IMR-90 (cell line): ENCODE measurements around the gene LRCH3. TPM values are rescaled to one million over a fixed set of nuclear protein-coding genes. Genes with fewer than 3 reads are reported as not detected.
A peak's percentile ranks its signal among the peaks of the same experiment; 100 is the strongest.

Source experiments
- ATAC-seq: fragments of 200-7000 bp; cut with Tn5 transposase; 2 replicates; pipeline ENCODE4 v1.9.1; 2020; ENCODE audit warnings: low read depth, mild to moderate bottlenecking, moderate library complexity
- BruUV-seq: library from RNA; stranded (reverse); fragments of 400-500 nt; replicated peaks from 2 replicates; lab custom pipeline; 2021; lab: Mats Ljungman, UMichigan
- CTCF ChIA-PET: fragments of 300-600 bp; formaldehyde crosslinking; extraction: SDS; loops from one replicate; lab custom pipeline; 2021; ENCODE audit warnings: antibody characterized with exemption; lab: Yijun Ruan, JAX
- POLR2A ChIA-PET: fragments of 300-600 bp; sonication (Branson Sonifier 250); formaldehyde crosslinking; loops from one replicate; lab custom pipeline; 2022; ENCODE audit warnings: antibody characterized with exemption; ENCODE audit not compliant: unreplicated experiment; lab: Charles Lee
- DNase-seq: peaks from one replicate; pipeline ENCODE4 v3.0.0; 2013
- H2AFZ ChIP-seq: replicated peaks from 2 replicates; pipeline ENCODE3; 2013; ENCODE audit warnings: low read length, mild to moderate bottlenecking; ENCODE audit not compliant: poor library complexity
- H2AK5ac ChIP-seq: 2 replicates; pipeline ENCODE4 v1.6.1; 2013; ENCODE audit warnings: low read depth, low read length, inconsistent platforms
- H2AK9ac ChIP-seq: replicated peaks from 2 replicates; pipeline ENCODE3; 2013; ENCODE audit warnings: mild to moderate bottlenecking, low read depth, low read length, moderate library complexity; ENCODE audit not compliant: poor library complexity
- H2BK120ac ChIP-seq: 2 replicates; pipeline ENCODE4 v1.6.1; 2013; ENCODE audit warnings: low read depth, low read length, inconsistent platforms
- H2BK15ac ChIP-seq: 3 replicates; pipeline ENCODE4 v1.6.1; 2013; ENCODE audit warnings: low read depth, low read length, inconsistent platforms
- H2BK20ac ChIP-seq: 2 replicates; pipeline ENCODE4 v1.6.1; 2013; ENCODE audit warnings: low read depth, mild to moderate bottlenecking, inconsistent platforms, low read length, moderate library complexity
- H2BK5ac ChIP-seq: 2 replicates; pipeline ENCODE4 v1.6.1; 2013; ENCODE audit warnings: mild to moderate bottlenecking, low read depth, low read length, inconsistent platforms; ENCODE audit not compliant: poor library complexity, severe bottlenecking
- H3K14ac ChIP-seq: replicated peaks from 2 replicates; pipeline ENCODE4 v1.6.1; 2013; ENCODE audit warnings: low read depth, low read length, inconsistent platforms
- H3K18ac ChIP-seq: 2 replicates; pipeline ENCODE4 v1.6.1; 2013; ENCODE audit warnings: low read depth, low read length, control low read depth
- H3K23ac ChIP-seq: 2 replicates; pipeline ENCODE4 v1.6.1; 2013; ENCODE audit warnings: low read depth, low read length, inconsistent platforms
- H3K27ac ChIP-seq: 2 replicates; pipeline ENCODE4 v1.5.1; 2013; ENCODE audit warnings: mild to moderate bottlenecking, control low read depth, low read length; ENCODE audit not compliant: insufficient read depth
- H3K27me3 ChIP-seq: 2 replicates; pipeline ENCODE4 v1.6.1; 2013; ENCODE audit warnings: low read length; ENCODE audit not compliant: control insufficient read depth, insufficient read depth
- H3K36me3 ChIP-seq: 2 replicates; pipeline ENCODE4 v1.6.1; 2013; ENCODE audit warnings: low read length, mixed read lengths; ENCODE audit not compliant: control insufficient read depth, insufficient read depth
- H3K4ac ChIP-seq: 2 replicates; pipeline ENCODE4 v1.6.1; 2013; ENCODE audit warnings: low read depth, low read length, inconsistent platforms
- H3K4me1 ChIP-seq: 2 replicates; pipeline ENCODE4 v1.6.1; 2013; ENCODE audit warnings: low read length, mixed read lengths; ENCODE audit not compliant: control insufficient read depth, insufficient read depth
- H3K4me2 ChIP-seq: 2 replicates; pipeline ENCODE4 v1.6.1; 2013; ENCODE audit warnings: low read depth, mild to moderate bottlenecking, control low read depth, low read length, moderate library complexity
- H3K4me3 ChIP-seq: 2 replicates; pipeline ENCODE4 v1.5.1; 2013; ENCODE audit warnings: low read depth, mild to moderate bottlenecking, control low read depth, low read length, moderate library complexity; ENCODE audit not compliant: insufficient read depth
- H3K56ac ChIP-seq: 2 replicates; pipeline ENCODE4 v1.6.1; 2013; ENCODE audit warnings: low read length, inconsistent platforms; ENCODE audit not compliant: insufficient read depth; ENCODE audit errors: extremely low read depth
- H3K79me1 ChIP-seq, 2 experiments: 2 replicates each; pipeline ENCODE4 v1.6.1; 2013; ENCODE audit warnings: low read length in 2 of 2, inconsistent platforms in 1 of 2, low read depth in 1 of 2
- H3K9ac ChIP-seq: 2 replicates; pipeline ENCODE4 v1.6.1; 2013; ENCODE audit warnings: low read depth, low read length, control low read depth
- H3K9me1 ChIP-seq: 2 replicates; pipeline ENCODE4 v1.6.1; 2013; ENCODE audit warnings: low read length, inconsistent platforms; ENCODE audit not compliant: insufficient read depth
- H3K9me3 ChIP-seq: 2 replicates; pipeline ENCODE4 v1.6.1; 2013; ENCODE audit warnings: low read length; ENCODE audit not compliant: control insufficient read depth, insufficient read depth
- H4K20me1 ChIP-seq: 2 replicates; pipeline ENCODE4 v1.6.1; 2013; ENCODE audit warnings: low read length, inconsistent platforms; ENCODE audit not compliant: insufficient read depth
- H4K5ac ChIP-seq: 2 replicates; pipeline ENCODE4 v1.6.1; 2013; ENCODE audit warnings: mild to moderate bottlenecking, low read depth, low read length, control low read depth
- H4K8ac ChIP-seq, 2 experiments: 2 replicates each; pipeline ENCODE4 v1.6.1; 2013; ENCODE audit warnings: low read depth in 2 of 2, low read length in 2 of 2, control low read depth in 1 of 2, inconsistent platforms in 1 of 2
- H4K91ac ChIP-seq: 2 replicates; pipeline ENCODE4 v1.6.1; 2013; ENCODE audit warnings: low read depth, low read length, inconsistent platforms; ENCODE audit not compliant: insufficient read depth
- BHLHE40 ChIP-seq: fragments of 150-350 bp; IDR thresholded peaks from 2 replicates; pipeline ENCODE4 v1.6.1; 2016; ENCODE audit warnings: mild to moderate bottlenecking, low read depth, low read length
- CEBPB ChIP-seq: IDR thresholded peaks from 2 replicates; pipeline ENCODE4 v1.6.1; 2012; ENCODE audit warnings: low read depth, low read length, improper control_type of control experiment
- CHD1 ChIP-seq: IDR thresholded peaks from 2 replicates; pipeline ENCODE4 v1.6.1; 2012; ENCODE audit warnings: low read depth, low read length, improper control_type of control experiment
- CTCF ChIP-seq: conservative IDR thresholded peaks from 2 replicates; pipeline ENCODE4 v1.5.1; 2012; ENCODE audit warnings: mild to moderate bottlenecking, low read depth, low read length, improper control_type of control experiment
- ELK1 ChIP-seq: fragments of 150-350 bp; IDR thresholded peaks from 2 replicates; pipeline ENCODE4 v1.6.1; 2016; ENCODE audit warnings: low read depth, mild to moderate bottlenecking, low read length, moderate library complexity, borderline replicate concordance
- FOS ChIP-seq: fragments of 150-350 bp; IDR thresholded peaks from 2 replicates; pipeline ENCODE4 v1.6.1; 2016; ENCODE audit warnings: low read depth, low read length
- MAFK ChIP-seq: IDR thresholded peaks from 2 replicates; pipeline ENCODE4 v1.6.1; 2012; ENCODE audit warnings: low read depth, low read length, improper control_type of control experiment
- MAZ ChIP-seq: IDR thresholded peaks from 2 replicates; pipeline ENCODE4 v1.6.1; 2012; ENCODE audit warnings: low read depth, mild to moderate bottlenecking, low read length, improper control_type of control experiment, moderate library complexity, borderline replicate concordance
- MXI1 ChIP-seq: IDR thresholded peaks from 2 replicates; pipeline ENCODE4 v1.6.1; 2012; ENCODE audit warnings: low read depth, mild to moderate bottlenecking, low read length, moderate library complexity, borderline replicate concordance
- NFE2L2 ChIP-seq: fragments of 150-350 bp; IDR thresholded peaks from 2 replicates; pipeline ENCODE4 v1.6.1; 2016; ENCODE audit warnings: low read depth, mild to moderate bottlenecking, low read length
- POLR2A ChIP-seq: IDR thresholded peaks from 2 replicates; pipeline ENCODE4 v1.6.1; 2012; ENCODE audit warnings: mild to moderate bottlenecking, low read depth, low read length
- RAD21 ChIP-seq: IDR thresholded peaks from 2 replicates; pipeline ENCODE4 v1.6.1; 2012; ENCODE audit warnings: low read length, improper control_type of control experiment
- RCOR1 ChIP-seq: IDR thresholded peaks from 2 replicates; pipeline ENCODE4 v1.6.1; 2012; ENCODE audit warnings: mild to moderate bottlenecking, low read length, improper control_type of control experiment; ENCODE audit not compliant: insufficient replicate concordance
- RFX5 ChIP-seq: IDR thresholded peaks from 2 replicates; pipeline ENCODE4 v1.8.0; 2012; ENCODE audit warnings: low read depth, mild to moderate bottlenecking, low read length, moderate library complexity
- SMC3 ChIP-seq: fragments of 150-350 bp; IDR thresholded peaks from 2 replicates; pipeline ENCODE4 v1.6.1; 2016; ENCODE audit warnings: low read depth, mild to moderate bottlenecking, antibody characterized with exemption, low read length, moderate library complexity
- WGBS, 2 experiments: methylation state at CpG; one replicate each; pipeline versions ENCODE4 v1.1.5 to v1.1.7; 2013; ENCODE audit warnings: missing lambda C conversion rate in 2 of 2; ENCODE audit not compliant: insufficient read length in 1 of 2; ENCODE audit errors: extremely low coverage in 2 of 2; 5-methylcytosine and 5-hydroxymethylcytosine counted together
- dilution Hi-C: fragments of 300-500 bp; cut with HindIII; formaldehyde crosslinking; loops from one replicate; pipeline ENCODE4 v1.14.3; 2018; ENCODE audit warnings: low sequenced_read_pairs; ENCODE audit not compliant: unreplicated experiment
- in situ Hi-C: fragments of 300-500 bp; cut with MboI; formaldehyde crosslinking; loops from 3 replicates; pipeline ENCODE4 v1.14.3; 2019; ENCODE audit warnings: low sequenced_read_pairs, inconsistent platforms, mixed read lengths
- intact Hi-C: fragments of 100-400 bp; cut with micrococcal nuclease; formaldehyde crosslinking; loops from 2 replicates; pipeline ENCODE4 v1.10.0; 2022
- polyA plus RNA-seq, 3 experiments: library from polyadenylated mRNA; depleted of rRNA; stranded (reverse); fragments of >200 nt; gene quantifications; 2 replicates each; pipeline ENCODE4 v1.2.3, GENCODE V29; 2012; ENCODE audit warnings: low replicate concordance in 1 of 3
- total RNA-seq: library from RNA; depleted of rRNA; stranded (reverse); fragments of >200 nt; gene quantifications from 2 replicates; pipeline ENCODE4 v1.2.3, GENCODE V29; 2012
- TF ChIP-seq, protein P1 (sequence below): fragments of 150-350 bp; IDR thresholded peaks from 2 replicates; pipeline ENCODE4 v1.6.1; 2017; ENCODE audit warnings: mild to moderate bottlenecking, antibody characterized with exemption, low read length, low read depth

Gene LRCH3
- total and polyA plus RNA-seq, 2 of the 4 experiments (the other 2 are of a cell fraction) = 28.5 to 40.5 TPM

- intact Hi-C loops = no loop called here
These were observed 37.8 kb upstream of the LRCH3 start for GRCh38 chr3:197753263-197753662.

More at GRCh38 chr3:197753263-197753662, 37.8 kb upstream of the LRCH3 start:
- H2BK15ac ChIP-seq = no peak overlapping the region
- no peak overlapping the region for H4K8ac ChIP-seq
- H3K27ac ChIP-seq = no peak overlapping the region
- no peak overlapping the region for H3K4ac ChIP-seq
- dilution Hi-C loops (no loop called here), in situ Hi-C loops (no loop called here)
- no peak overlapping the region for H3K4me2 ChIP-seq
- no peak for DNase-seq
- POLR2A ChIA-PET = no interaction called here
- CTCF ChIA-PET = interaction anchor here (1.0 kb wide), 1 partner anchor 25 kb away, joined by 5 read pairs; no protein-coding TSS in a partner anchor
- H3K9me3 ChIP-seq = no peaks in the 10 kb centered on the region
- ATAC-seq = no peak
- H2BK20ac ChIP-seq = no peak overlapping the region
- no peak overlapping the region for H4K5ac ChIP-seq
- TSS peak; percentile 25 for BruUV-seq
- no peak overlapping the region for H2BK5ac ChIP-seq
- no peak overlapping the region for H3K56ac ChIP-seq
- peaks cover 10 to 36% of the 10 kb centered on the region in 2 experiments; a peak in 3 of 4 replicates for H3K79me1 ChIP-seq
- peaks cover 5% of the 10 kb centered on the region for H3K36me3 ChIP-seq
- H2AFZ ChIP-seq = no peak overlapping the region
- H3K14ac ChIP-seq = no peak overlapping the region
- WGBS, 2 experiments = no CpG with 5 or more reads among the region's 3 CpGs
- H2AK5ac ChIP-seq = no peak overlapping the region
- peaks cover 6% of the 10 kb centered on the region; the same call in 1 of the 2 replicates for H3K9me1 ChIP-seq
- H3K4me1 ChIP-seq = peaks cover 4% of the 10 kb centered on the region
- TF ChIP-seq MXI1 = no peak
- TF ChIP-seq FOS = no peak
- no peak for TF ChIP-seq POLR2A
- TF ChIP-seq BHLHE40 = no peak
- TF ChIP-seq MAZ = no peak
- TF ChIP-seq CEBPB = no peak
- no peak for TF ChIP-seq CHD1
- TF ChIP-seq NFE2L2 = no peak
- TF ChIP-seq, protein P1, sequence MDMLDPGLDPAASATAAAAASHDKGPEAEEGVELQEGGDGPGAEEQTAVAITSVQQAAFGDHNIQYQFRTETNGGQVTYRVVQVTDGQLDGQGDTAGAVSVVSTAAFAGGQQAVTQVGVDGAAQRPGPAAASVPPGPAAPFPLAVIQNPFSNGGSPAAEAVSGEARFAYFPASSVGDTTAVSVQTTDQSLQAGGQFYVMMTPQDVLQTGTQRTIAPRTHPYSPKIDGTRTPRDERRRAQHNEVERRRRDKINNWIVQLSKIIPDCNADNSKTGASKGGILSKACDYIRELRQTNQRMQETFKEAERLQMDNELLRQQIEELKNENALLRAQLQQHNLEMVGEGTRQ = no peak
- no peak for TF ChIP-seq SMC3
- TF ChIP-seq RFX5 = no peak
- no peak for TF ChIP-seq RCOR1
- no peak for TF ChIP-seq CTCF
- no peak for TF ChIP-seq MAFK
- TF ChIP-seq RAD21 = no peak
- TF ChIP-seq ELK1 = no peak
- H2BK120ac ChIP-seq = no peak overlapping the region
- no peak overlapping the region for H3K9ac ChIP-seq
- H4K91ac ChIP-seq = no peak overlapping the region
- H3K27me3 ChIP-seq = no peaks in the 10 kb centered on the region
- no peak overlapping the region for H3K4me3 ChIP-seq
- no peak overlapping the region for H3K18ac ChIP-seq
- H4K20me1 ChIP-seq = peaks cover 57% of the 10 kb centered on the region
- H2AK9ac ChIP-seq = no peak overlapping the region
- H3K23ac ChIP-seq = no peak overlapping the region
